GM21717 (cell line): ENCODE data around the gene CPZ.
"Not testable (repeated sequence)": the region's sequence is repeated elsewhere in the genome, so short reads cannot be mapped to it uniquely, and the experiment has no call there.

ENCODE experiments used
- ATAC-seq: cut with Tn5 transposase; IDR thresholded peaks from one replicate; pipeline ENCODE4 v1.9.1; 2021; ENCODE audit warnings: mild to moderate bottlenecking, moderate library complexity; ENCODE audit not compliant: unreplicated experiment

CPZ gene

DNA sequence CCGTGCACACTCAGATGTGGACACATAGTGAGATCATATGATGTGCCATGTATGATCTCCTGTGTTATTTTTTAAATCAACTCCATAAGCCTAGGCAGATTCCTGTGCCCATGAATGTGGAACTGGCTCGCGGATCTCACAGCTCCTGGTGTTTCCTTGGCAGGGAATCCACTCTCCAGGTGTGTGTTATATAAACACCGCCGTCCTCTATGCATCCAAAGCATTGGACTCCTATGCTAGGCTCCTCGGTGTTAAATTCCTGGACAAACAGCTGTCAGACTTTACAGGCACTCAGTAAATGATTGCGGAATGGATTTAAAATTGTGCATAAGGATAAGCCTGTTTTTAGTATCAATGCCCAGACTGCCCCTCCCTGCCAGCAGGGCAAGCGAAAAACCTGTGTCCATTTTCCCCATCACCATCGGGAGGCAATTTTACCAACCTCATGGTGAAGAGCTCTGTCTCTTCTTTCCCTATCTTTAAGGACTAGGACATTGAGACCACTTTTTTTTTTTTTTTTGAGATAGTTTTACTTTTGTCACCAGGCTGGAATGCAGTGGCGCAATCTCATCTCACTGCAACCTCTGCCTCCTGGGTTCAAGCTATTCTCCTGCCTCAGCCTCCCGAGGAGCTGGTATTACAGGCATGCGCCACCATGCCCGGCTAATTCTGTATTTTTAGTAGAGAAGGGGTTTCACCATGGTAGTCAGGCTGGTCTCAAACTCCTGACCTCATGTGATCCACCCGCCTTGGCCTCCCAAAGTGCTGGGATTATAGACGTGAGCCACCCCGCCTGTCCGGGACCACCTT, 36.0 kb upstream of the CPZ start:
- ATAC-seq = no peak

- no peak for ATAC-seq
Observed at GRCh38 chr4:8557151-8558076, 35.2 kb upstream of the CPZ start.

GRCh38 chr4:8558080-8558960, 34.2 kb upstream of the CPZ start:
- ATAC-seq = no peak

DNA sequence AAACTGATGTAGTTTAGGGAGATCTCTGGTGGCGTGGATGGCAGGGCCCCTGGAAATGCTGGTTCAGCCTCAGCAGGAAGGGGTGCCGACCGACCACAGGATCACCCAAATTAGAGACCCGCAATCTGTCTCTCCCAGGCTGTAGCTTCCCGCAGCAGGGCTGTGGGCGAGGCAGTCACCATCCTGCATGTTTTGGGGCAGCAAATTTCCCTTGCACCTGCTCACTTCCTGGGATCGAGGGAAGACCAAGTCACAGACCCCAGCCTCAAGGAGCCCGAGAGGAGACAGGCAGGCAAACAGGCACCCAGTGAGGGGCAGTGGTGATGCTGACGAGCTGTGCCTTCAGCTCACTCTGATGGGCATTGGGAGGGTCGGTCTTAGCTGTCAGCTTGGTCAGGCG, 33.6 kb upstream of the CPZ start:
- no peak for ATAC-seq

- no peak for ATAC-seq
Observed at GRCh38 chr4:8559524-8560264, 32.9 kb upstream of the CPZ start.

DNA sequence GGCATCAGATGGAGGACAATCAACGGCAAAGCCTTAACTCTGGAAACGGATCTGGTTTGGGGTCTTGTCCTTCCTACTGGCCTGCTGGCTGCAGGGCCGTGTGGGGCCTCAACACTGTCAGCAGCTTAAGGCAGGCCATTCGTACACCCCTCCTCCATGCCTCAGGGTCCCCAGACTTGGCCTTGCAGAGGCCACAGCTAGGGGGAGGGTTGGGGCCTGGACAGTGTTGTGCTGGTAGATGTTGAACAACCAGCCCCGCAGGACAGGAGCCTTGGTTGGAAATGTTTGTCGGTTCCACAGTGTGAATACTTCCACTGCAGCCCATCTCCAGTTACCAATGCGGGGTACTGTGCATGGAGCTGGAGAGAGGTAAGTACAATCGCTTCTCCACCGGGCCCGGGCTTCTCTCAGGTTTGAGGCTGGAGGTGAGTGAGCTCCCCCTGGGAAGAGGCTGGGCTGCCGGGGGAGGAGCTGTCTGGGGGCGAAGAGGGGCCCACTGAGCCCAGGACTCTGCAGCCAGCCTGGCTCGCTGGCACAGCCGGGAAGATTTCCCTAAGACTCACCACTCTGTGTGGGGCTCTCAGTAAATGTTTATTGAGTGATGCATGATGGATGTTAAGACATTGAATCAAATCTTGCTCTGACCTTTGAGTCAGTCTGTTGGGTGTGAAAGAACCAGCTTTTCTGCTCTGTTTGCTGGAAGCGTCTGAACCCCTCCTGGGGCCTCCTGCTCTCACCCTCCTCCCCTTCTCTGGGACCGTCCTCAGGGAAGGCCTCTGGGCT, 32.1 kb upstream of the CPZ start:
- ATAC-seq = no peak

DNA sequence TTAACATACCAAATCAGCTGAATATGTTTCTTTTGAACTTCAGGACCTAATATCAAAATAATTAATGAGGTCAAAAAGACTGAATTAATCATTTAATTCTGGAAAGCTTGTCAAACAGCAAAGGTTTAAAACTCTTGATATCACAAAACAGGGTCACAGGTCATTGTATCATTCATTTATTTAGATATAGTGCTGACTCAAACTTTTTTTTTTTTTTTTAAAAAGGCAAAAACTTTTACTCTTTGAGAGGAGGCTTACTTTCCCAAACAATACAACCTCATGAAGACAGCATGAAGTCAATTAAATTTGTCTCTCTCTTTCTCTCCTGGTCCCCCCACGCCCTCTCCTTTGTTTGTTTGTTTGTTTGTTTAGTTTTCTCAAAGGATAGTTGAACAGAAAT, 28.0 kb upstream of the CPZ start:
- ATAC-seq = no peak

DNA sequence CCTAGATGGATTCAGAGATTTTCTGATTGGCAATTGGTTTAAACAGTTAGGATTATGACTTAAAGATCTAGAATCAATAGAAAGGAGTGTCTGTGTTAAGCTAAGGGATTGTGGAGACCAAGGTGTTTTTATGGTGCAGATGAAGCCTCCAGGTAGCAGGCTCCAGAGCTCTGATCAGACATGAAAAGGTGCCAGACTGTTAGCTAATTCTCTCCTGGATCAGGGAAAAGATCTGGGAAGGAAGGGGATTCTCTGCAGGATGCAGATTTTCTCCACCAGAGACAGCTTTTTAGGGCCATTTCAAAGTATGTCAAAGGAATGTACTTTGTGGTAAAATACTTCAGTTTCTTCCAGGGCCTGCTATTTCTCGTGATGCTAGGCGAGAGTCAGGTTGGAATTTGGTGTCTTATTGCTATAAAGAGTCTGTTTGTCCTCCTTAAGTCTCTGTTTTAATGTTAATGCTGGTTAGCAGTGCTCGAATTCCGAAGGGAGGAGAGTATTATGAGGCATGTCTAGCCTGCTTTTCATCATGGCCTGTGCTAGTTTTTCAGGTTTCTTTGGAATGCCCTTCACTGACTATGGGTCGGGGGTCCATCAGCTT, 24.4 kb upstream of the CPZ start:
- no peak for ATAC-seq

DNA sequence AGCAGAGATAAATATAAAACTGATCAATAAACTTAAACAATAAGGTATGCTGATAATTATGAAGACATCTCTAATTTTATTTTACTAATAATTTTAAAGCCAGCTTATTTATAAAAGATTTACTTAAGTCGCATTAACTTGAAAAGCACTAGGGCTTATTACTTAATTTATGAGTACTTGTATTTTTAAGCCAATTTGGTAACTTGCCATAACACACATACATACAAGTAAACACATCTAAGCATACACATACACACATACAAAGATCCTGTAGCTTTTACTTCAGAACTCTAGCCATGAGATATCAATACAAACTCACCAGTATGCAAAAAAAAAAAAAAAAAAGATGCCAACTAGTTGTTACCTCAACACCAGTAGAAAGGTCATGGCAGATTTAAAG, 22.4 kb upstream of the CPZ start:
- ATAC-seq = no peak

DNA sequence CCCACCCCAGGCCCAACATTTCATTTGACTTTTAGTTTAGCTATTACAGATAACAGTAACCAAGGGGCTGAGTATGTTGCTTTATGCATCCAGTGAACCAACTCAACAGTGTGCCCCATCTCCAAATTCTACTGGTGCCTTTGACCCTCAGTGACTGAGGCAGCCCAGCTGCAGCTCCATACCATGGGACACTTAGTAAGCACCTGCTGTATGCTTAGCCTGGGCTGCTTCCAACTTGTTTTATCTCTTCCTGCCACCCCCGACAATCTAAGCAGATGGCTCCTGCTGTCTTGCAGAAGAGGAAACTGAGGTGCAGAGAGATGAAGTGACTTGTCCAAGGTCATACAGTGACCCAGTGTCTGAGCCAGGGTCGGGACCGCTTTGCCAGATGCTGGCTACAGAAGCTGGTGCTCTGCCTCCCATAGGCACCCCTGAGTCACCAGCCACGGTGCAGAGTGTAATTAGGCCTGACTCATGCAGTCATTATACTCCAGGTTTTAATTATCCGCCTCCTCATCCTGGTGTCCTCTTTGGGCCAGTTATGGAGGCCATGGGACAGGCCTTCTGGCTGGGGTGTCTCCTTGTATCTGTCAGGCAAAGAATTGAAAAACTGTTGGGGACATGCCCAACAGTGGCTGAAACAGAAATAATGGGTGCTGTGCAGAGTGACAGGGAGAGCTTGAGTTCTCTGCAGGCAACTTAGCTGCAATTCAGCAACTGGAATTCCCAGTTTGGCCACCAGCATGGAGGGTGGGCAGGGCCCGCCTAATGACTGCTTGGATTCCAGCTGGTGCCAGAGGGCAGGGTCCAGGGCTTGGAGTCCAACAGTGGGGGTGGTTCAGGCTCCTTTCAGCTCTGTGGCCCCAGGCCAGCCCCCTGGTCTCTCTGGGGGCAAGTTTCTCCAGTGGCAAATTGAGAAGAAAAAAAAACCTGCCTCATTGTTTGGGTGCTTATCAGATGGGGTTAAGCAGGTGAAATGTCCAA, 20.6 kb upstream of the CPZ start:
- no peak for ATAC-seq

- no peak for ATAC-seq
Observed at GRCh38 chr4:8573266-8573665, 19.3 kb upstream of the CPZ start.

DNA sequence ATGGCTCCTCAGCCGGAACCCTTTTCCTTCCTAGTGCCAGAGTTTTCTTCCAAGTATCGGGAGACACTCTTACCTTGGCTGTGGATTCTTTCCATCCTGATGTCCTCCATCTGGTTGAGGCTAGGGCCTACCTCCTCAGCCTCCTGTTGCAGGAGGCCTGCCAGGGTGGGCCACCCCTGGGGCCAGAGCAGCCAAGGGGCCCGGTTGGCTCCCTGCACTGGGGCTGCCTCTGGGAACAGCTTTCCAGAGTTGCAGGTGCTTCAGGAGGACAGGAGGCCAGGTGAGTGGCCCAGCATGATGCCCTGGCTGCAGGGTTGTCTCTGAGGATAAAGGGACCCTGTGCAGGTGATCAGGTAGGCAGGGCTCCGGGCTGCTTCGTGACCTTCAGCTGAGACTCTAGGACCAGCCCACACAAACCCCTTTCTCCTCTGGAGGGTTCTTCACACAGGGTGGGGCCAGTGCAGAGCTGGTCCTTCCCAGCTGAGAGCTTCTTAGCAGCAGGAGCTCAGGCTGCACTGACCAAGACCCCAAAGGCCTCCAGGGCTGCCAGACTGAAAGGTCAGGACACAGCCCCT, 17.7 kb upstream of the CPZ start:
- no peak for ATAC-seq

DNA sequence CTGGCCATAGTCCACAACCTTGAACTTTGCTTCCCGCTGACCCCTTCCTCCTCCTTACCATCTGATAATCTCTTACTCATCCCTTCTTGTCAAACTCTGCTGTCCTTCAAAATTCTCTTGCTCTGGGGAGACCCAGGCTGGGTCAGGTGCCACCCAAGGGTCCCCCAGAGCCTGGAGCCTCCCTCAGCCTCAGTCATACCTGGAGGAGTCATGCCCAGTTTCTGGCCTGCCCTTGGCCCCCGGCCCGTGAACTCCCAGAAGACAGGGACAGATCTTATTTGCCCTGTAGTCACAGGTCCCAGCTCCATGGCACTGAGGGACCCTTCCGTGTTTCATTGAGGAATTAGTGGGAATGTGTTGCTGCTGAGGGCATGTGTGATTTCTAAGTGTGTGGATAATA, 17.1 kb upstream of the CPZ start:
- ATAC-seq = no peak

- not testable (repeated sequence) for ATAC-seq
Observed at GRCh38 chr4:8576591-8576990, 16.0 kb upstream of the CPZ start.

- ATAC-seq = no peak
Observed at GRCh38 chr4:8577046-8577445, 15.5 kb upstream of the CPZ start.

DNA sequence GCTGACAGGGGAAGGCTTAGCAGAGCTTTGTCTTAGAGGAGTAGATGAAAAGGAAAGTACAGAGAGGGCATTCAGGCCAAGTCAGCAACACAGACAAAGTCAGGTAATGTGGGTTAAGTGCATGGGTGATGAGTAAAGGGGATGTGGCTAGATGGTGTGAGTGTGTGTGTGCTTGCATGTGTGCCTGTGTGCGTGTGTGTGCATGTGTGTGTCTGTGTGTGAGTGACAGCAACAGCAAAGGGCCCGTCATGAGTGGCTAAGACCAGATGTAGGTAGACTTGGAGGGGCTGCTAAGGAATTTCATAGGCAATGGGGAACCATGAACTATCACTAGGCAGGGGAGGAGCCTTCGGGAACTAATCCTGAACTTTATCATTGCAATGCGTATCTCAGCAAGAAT, 14.6 kb upstream of the CPZ start:
- ATAC-seq = no peak

GRCh38 chr4:8578717-8579116, 13.8 kb upstream of the CPZ start:
- no peak for ATAC-seq
